ENCODE data around the gene AKAP8.
"Not testable (repeated sequence)": the region's sequence is repeated elsewhere in the genome, so short reads cannot be mapped to it uniquely, and the experiment has no call there.

GRCh38 chr19:15352535-15352934, 27.1 kb downstream of the AKAP8 start:
- not testable (repeated sequence) for TF ChIP-seq CTCF (IDR thresholded peaks at IDR 0.05); POLR2AphosphoS5 (IDR thresholded peaks at IDR 0.05; ENCODE audit: low read depth, low read length); REST (IDR thresholded peaks at IDR 0.05; ENCODE audit: insufficient read depth in 1 of 2, low read depth in 2 of 2, low read length in 1 of 2); TCF7L2 (IDR thresholded peaks at IDR 0.05; ENCODE audit: low read depth, low read length); SIN3A (IDR thresholded peaks at IDR 0.05; ENCODE audit: borderline replicate concordance, insufficient read depth, low read depth, low read length)
